ENCODE data around the gene ICAM3. TPM values are rescaled to one million over a fixed set of nuclear protein-coding genes. Genes with fewer than 3 reads are reported as not detected.
A peak's percentile ranks its signal among the peaks of the same experiment; 100 is the strongest.
"Not testable (repeated sequence)": the region's sequence is repeated elsewhere in the genome, so short reads cannot be mapped to it uniquely, and the experiment has no call there.

The ICAM3 gene, protein sequence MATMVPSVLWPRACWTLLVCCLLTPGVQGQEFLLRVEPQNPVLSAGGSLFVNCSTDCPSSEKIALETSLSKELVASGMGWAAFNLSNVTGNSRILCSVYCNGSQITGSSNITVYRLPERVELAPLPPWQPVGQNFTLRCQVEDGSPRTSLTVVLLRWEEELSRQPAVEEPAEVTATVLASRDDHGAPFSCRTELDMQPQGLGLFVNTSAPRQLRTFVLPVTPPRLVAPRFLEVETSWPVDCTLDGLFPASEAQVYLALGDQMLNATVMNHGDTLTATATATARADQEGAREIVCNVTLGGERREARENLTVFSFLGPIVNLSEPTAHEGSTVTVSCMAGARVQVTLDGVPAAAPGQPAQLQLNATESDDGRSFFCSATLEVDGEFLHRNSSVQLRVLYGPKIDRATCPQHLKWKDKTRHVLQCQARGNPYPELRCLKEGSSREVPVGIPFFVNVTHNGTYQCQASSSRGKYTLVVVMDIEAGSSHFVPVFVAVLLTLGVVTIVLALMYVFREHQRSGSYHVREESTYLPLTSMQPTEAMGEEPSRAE
- 1.4 TPM for total RNA-seq (ENCODE audit: insufficient read depth, low replicate concordance)

GRCh38 chr19:10339380-10339960 is at the start of gene ICAM3:
Gene ICAM3 (minus strand): TSS chr19:10339624. CDS start chr19:10339614, 10 bp downstream.
- DNase-seq (ENCODE audit: low spot score) = no peak

DNA sequence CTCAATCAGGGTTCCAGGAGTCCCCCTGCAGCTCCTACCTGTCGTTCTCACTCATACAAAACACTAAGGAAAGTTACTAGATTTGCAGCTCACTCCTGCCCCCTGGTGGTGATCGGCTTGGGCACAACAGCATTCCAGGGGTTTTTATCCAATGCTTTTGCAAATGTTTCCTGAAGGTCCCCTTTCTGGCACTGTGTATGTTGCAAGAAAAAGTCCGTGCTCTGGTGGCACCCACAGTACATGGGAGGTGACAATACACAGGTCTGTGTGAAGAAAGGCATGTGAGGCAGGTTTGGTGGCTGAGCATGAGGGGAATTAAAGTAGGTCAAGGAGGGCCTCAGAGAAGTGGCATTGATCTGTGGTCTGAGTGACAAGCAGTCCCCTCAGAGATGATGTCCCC is 49.5 kb upstream of the ICAM3 start:
- DNase-seq (ENCODE audit: low spot score) = peak; percentile 83

- no peak for DNase-seq (ENCODE audit: low spot score)
These were observed 45.2 kb upstream of the ICAM3 start for GRCh38 chr19:10384580-10384979.

DNA sequence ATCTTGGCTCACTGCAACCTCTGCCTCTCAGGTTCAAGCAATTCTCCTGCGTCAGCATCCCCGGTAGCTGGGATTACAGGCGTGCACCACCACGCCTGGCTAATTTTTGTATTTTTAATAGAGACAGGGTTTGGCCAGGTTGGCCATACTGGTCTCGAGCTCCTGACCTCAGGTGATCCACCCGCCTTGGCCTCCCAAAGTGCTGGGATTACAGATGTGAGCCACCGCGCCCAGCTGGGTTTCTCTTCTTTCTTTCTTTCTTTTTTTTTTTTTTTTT is 43.7 kb upstream of the ICAM3 start:
- DNase-seq (ENCODE audit: low spot score) = not testable (repeated sequence)

DNA sequence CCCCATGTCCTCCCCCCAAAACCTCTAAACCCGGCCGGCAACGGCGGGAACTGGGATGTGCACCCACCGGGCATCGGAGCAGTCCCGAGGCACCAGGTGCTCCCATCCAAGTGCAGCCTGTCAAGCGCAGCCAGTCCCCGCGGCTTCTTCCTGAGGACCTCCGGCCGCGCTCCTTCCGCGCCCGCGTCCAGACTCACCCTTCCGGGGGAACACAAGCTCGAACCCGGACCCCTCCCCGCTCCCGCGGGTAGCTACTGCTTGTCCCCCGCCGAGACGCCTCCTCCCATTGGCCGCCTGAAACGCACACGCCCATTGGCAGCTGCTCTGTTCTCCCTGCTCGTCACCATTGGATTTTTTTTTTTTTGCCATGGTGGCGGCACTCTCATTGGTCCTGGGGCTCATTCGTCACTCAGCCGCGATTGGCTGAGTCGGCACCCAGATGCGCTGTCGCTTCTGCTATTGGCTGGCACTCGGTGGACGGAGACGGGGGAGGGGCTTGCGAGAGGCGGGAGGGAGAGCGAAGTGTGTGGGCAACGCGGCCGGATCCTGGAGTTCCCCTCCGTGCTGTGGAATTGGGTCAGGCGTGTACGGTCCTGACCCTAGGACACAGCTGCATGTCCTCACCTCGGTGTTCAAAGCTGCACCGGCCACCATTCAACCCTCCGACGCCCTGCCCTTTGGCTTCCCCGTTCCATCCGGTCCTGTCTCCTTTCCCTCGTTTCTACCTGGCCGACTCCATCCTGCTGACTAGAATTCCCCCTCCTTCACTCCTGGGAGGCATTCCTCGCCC is 41.1 kb upstream of the ICAM3 start, which contains the start of gene TYK2:
Gene TYK2, minus strand, starts transcription at position 260 of the 790 bp plus-strand sequence. CDS start 2,166 bp downstream, outside the sequence.
- peak; percentile 100 for DNase-seq (ENCODE audit: low spot score)

DNA sequence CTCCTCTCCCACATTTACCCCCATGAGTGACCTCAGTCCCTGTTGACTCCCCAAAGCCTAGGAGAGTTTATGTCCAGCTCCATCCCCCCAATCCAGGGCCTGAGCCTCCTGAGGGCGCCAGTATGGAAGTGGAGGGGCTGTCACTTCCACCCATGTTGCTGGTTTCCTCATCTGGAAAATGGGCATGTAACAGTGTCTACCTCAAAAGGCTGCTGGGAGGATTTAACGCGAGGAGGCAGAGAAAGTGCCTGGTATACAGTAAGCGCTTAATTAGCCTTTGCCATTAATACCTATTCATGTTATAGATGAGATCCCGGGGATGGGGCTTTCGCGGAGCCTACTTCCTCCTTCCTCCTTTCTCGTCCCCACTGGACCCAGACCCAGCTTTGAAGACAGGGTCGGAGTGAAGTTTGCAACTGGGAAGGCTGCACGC is 40.5 kb upstream of the ICAM3 start:
- DNase-seq (ENCODE audit: low spot score) = no peak

DNA sequence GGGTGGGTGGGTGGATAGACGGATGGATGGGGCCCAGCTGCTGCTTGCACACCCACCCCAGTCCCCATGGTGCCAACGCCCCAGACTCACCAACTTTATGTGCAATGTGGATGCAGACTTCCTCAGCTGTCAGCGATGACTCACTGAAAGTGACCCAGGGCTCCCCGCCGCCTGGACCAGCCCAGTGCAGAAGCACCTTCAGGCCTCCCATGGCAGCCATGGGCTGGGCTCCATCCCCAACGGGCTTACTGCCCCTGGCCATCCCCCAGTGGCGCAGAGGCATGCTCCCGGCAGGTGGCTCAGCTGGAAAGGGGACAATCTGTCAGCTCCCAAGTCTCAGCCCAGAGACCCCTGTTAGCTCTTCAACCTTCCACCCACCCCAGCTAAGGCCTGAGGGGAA is 38.7 kb upstream of the ICAM3 start:
- no peak for DNase-seq (ENCODE audit: low spot score)

GRCh38 chr19:10377140-10377640 is 37.8 kb upstream of the ICAM3 start:
- not testable (repeated sequence) for DNase-seq (ENCODE audit: low spot score)

GRCh38 chr19:10374931-10375330 is 35.5 kb upstream of the ICAM3 start:
- no peak for DNase-seq (ENCODE audit: low spot score)

DNA sequence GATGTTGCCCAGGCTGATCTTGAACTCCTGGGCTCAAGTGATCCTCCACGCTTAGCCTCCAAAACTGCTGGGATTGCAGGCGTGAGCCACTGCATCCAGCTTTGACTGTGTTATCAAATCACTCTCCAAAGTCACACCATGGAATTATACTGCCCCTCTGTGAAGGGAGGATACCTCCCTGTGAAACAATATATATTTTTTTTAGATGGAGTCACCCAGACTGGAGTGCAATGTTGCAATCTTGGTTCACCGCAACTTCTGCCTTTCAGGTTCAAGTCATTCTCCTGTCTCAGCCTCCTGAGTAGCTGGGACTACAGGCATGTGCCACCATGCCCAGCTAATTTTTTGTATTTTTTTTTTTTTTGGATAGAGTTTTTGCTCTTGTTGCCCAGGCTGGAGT is 33.3 kb upstream of the ICAM3 start:
- DNase-seq (ENCODE audit: low spot score) = no peak

GRCh38 chr19:10368101-10368803 is 28.8 kb upstream of the ICAM3 start:
- DNase-seq (ENCODE audit: low spot score) = no peak

DNA sequence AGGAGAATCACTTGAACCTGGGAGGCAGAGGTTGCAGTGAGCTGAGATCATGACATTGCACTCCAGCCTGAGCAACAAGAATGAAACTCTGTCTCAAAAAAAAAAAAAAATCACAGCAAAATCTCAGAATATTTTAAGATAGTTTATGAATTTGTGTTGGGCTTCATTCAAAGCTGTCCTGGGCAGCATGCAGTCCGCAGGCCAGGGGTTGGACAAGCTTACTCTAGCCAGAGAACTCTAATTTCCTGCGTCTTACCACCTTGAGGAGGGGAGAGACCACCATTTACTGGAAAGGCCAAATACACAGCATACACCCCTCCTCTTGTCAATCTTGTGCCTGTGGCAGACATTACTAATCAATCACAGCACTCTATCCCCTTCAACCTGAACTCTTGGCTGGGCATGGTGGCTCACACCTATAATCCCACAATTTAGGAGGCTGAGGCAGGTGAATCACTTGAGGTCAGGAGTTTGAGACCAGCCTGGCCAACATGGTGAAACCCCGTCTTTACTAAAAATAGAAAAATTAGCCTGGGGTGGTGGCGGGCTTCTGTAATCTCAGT is 27.6 kb upstream of the ICAM3 start:
- DNase-seq (ENCODE audit: low spot score) = not testable (repeated sequence)

DNA sequence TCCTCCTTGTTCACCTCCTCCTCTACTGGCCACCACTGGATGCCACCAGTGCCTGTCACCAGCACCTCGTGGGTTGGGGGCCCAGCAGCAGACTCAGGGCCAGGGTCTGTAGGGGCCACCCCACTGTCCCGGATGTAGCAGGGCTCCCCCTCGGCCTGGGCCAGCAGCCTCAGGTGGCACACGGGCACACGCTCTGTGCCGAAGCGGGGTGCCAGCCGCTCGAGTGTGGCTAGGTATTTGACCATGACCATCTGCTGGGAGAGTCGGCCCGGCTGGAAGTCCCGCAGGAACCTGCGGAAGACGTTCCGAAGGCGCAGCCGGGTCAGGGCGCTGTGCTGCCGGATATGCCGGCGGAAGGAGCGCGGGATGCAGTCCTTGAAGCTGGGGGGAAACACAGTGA is 26.1 kb upstream of the ICAM3 start:
- DNase-seq (ENCODE audit: low spot score) = no peak

DNA sequence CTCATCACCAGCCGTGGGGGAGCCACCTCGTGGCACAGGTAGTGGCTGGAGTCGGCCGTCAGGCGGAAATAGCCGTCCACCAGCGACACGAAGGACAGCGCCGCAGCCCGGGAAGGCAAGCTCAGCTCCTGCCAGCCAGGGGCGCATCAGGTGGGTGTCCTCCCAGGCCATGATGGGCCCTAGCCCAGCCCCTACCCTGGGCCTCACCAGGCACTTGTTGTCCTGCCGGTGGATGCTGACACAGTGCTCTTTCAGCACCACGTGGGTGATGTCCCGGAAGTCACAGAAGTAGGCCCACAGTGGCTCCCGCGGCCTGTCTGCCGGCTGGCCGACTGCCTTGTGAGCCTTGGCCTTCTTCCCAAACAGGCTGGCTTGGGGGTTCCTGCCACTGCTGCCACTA is 25.2 kb upstream of the ICAM3 start:
- DNase-seq (ENCODE audit: low spot score) = no peak

DNA sequence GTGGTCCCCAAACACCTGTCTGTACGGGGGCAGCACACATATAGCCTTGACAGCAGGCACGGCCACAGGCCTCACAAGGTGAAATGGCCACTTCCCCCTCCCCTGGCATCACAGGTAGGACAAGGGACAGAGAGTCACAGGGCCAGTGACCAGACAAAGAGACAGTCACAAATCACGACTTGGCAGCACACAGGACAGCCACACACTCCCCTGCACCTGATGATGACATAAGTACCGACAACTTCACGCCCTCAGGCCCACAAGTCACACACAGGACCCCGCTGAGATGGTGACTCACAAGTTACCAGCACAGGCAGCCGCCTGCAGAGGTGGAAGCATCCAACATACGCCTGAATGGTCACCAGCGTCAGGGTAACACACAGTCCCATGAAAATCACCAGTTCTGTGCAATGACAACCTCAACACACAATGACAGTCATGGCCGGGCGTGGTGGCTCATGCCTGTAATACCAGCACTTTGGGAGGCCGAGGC is 24.4 kb upstream of the ICAM3 start:
- DNase-seq (ENCODE audit: low spot score) = no peak

DNA sequence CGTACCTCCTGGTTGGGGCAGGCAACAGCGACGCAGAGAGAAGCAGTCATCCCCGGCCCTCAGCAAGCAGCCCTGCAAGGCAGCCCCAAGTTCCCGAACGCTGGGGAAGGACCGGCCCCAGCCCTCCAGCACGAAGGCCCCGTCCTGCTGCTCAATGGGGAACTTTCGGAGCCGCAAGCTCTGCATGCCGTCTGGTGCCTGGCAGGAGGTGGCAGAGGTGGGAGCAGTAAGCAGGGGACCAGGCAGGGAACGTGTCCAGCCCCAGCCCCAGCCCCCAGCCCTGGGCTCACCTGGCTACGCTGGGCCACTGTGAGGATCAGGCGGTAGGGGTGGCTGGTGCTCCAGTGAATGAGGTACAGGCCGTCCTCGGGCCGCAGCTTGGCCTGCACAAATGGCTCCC is 22.8 kb upstream of the ICAM3 start:
- DNase-seq (ENCODE audit: low spot score) = no peak

GRCh38 chr19:10361569-10362011 is 22.2 kb upstream of the ICAM3 start:
- no peak for DNase-seq (ENCODE audit: low spot score)

GRCh38 chr19:10356431-10356830 is 17.0 kb upstream of the ICAM3 start:
- DNase-seq (ENCODE audit: low spot score) = no peak

DNA sequence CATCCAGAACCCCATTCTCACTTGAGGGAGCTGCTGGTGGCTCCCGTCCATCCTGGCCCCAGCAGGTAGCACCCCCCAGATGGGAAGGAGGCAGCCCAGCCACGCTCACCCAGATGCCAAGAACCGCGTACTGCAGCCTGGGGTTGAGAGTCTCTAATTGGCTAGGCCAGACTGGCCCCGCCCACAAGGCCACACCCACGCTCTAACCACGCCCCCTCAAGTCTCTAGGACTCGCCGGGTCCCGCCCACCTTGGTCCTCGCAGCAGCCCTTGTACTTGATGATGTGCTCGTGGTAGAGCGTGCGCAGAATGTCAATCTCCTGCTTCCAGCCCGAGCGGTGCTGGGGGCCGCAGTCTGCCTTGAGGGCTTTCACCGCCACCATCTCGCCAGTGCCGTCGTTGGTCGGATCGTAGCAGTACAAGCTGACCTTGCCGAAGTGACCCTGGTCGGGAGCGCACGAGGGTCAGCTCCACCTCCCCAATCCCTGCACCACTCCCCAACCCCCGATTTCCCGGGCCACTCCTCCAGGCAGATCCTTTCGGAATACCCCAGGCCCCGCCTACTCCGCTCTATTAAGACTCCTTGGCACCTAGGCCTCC is 14.5 kb upstream of the ICAM3 start:
- DNase-seq (ENCODE audit: low spot score) = peak; percentile 41
